UCSD-AML1 (cell line): ENCODE data around the gene RIPK3.

ENCODE experiments used
- DNase-seq: peaks from one replicate; lab custom pipeline; 2025; ENCODE audit not compliant: unreplicated experiment; lab: John Stamatoyannopoulos, UW

RIPK3 gene

GRCh38 chr14:24307575-24308341 lies 32.0 kb downstream of the RIPK3 start, which contains the start of gene CIDEB:
Gene CIDEB, minus strand, starts transcription at chr14:24307977. Its CDS starts 119 bp downstream, at chr14:24307858.
- DNase-seq: peak; percentile 60

- DNase-seq: no peak
These were observed 32.6 kb downstream of the RIPK3 start for GRCh38 chr14:24307156-24307574.

- DNase-seq: no peak
These were observed 35.8 kb downstream of the RIPK3 start for GRCh38 chr14:24304019-24304387.

- no peak for DNase-seq
These were observed 39.3 kb downstream of the RIPK3 start for GRCh38 chr14:24300326-24300980.

- DNase-seq: peak; percentile 90
These were observed 40.3 kb downstream of the RIPK3 start, which contains the start of the genes DHRS1 and NOP9 for GRCh38 chr14:24299255-24300191. Gene DHRS1, minus strand, starts transcription at chr14:24299780. Its CDS starts 674 bp downstream, at chr14:24299106. Gene NOP9, plus strand, starts transcription at chr14:24299850. Its CDS starts 105 bp downstream, at chr14:24299955.

- no peak for DNase-seq
These were observed 40.9 kb downstream of the RIPK3 start for GRCh38 chr14:24298892-24299254.

- DNase-seq: no peak
These were observed 42.4 kb downstream of the RIPK3 start for GRCh38 chr14:24297190-24297964.

- DNase-seq: peak; percentile 55
These were observed 43.2 kb downstream of the RIPK3 start for GRCh38 chr14:24296341-24297157.

- no peak for DNase-seq
These were observed 46.3 kb downstream of the RIPK3 start for GRCh38 chr14:24293525-24293924.

- no peak for DNase-seq
These were observed 47.5 kb downstream of the RIPK3 start for GRCh38 chr14:24292118-24292807.

GRCh38 chr14:24291446-24292117 lies 48.2 kb downstream of the RIPK3 start:
- DNase-seq: no peak

GRCh38 chr14:24290746-24291145 lies 49.0 kb downstream of the RIPK3 start:
- no peak for DNase-seq

GRCh38 chr14:24289649-24290280 lies 50.0 kb downstream of the RIPK3 start:
- no peak for DNase-seq

- DNase-seq: no peak
These were observed 52.8 kb downstream of the RIPK3 start for GRCh38 chr14:24286996-24287395.
